Peyer's patch (tissue), 4 donors: ENCODE measurements around the gene UNC13C.

ENCODE experiments used
- POLR2A ChIP-seq, 2 donors: fragments of 450-650 bp; IDR thresholded peaks; one replicate each; pipeline ENCODE4 v1.5.1; 2017; ENCODE audit warnings: antibody characterized with exemption in 2 of 2, mild to moderate bottlenecking in 2 of 2, moderate library complexity in 2 of 2
- TF ChIP-seq, protein P1 (sequence below), 6 experiments: fragments of 450-650 bp in 4 of 6; fragments of 200-600 bp in 2 of 6; sonication (generic) in 1 of 6; IDR thresholded peaks; one replicate each; pipeline ENCODE4 v1.5.1; 2017 to 2019; ENCODE audit warnings: antibody characterized with exemption in 6 of 6, mild to moderate bottlenecking in 3 of 6, moderate library complexity in 1 of 6

DNA sequence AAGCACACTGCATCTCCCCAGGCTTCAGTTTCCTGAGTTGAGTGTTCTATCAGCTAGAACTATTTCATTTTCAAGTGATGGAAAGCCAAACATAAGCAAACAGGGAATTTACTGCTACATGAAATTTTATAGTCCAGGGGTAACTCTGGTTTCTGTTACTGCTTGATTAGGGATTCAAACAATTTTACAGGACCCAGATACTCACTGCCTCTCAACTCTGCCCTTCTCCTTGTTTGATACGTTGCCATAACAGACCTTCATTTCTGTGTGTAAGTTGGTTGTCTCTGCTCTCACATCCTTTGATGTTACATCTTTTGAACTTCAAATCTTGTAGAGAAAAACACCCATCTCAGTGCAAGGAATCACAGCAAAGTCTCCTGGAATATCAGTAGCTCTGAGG is 572.7 kb downstream of the UNC13C start:
- TF ChIP-seq, protein P1, sequence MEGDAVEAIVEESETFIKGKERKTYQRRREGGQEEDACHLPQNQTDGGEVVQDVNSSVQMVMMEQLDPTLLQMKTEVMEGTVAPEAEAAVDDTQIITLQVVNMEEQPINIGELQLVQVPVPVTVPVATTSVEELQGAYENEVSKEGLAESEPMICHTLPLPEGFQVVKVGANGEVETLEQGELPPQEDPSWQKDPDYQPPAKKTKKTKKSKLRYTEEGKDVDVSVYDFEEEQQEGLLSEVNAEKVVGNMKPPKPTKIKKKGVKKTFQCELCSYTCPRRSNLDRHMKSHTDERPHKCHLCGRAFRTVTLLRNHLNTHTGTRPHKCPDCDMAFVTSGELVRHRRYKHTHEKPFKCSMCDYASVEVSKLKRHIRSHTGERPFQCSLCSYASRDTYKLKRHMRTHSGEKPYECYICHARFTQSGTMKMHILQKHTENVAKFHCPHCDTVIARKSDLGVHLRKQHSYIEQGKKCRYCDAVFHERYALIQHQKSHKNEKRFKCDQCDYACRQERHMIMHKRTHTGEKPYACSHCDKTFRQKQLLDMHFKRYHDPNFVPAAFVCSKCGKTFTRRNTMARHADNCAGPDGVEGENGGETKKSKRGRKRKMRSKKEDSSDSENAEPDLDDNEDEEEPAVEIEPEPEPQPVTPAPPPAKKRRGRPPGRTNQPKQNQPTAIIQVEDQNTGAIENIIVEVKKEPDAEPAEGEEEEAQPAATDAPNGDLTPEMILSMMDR (IDR thresholded peaks at IDR 0.05): no peak
- TF ChIP-seq POLR2A (IDR thresholded peaks at IDR 0.05): no peak
